Aorta (tissue), 5 donors: ENCODE results near the gene XYLT1. TPM values are rescaled to one million over a fixed set of nuclear protein-coding genes. Genes with fewer than 3 reads are reported as not detected.

Source experiments
- ATAC-seq: fragments of 200-7000 bp; cut with Tn5 transposase; one replicate; pipeline ENCODE4 v1.9.1; 2022; ENCODE audit warnings: moderate library complexity; ENCODE audit not compliant: low FRiP score
- DNase-seq, 2 donors: peaks; one replicate each; pipeline ENCODE4 v3.0.0-alpha.2; 2020
- H3K27ac ChIP-seq, 2 donors: one replicate each; pipeline ENCODE4 v1.5.1; 2013; ENCODE audit warnings: low read length in 2 of 2, mild to moderate bottlenecking in 2 of 2, moderate library complexity in 2 of 2, control low read depth in 1 of 2, inconsistent platforms in 1 of 2, low read depth in 1 of 2
- H3K27me3 ChIP-seq, 2 donors: one replicate each; pipeline ENCODE4 v1.6.1; 2013; ENCODE audit warnings: control low read depth in 1 of 2, low read length in 1 of 2, mild to moderate bottlenecking in 1 of 2, moderate library complexity in 1 of 2; ENCODE audit not compliant: insufficient read depth in 2 of 2, control insufficient read depth in 1 of 2
- H3K36me3 ChIP-seq, 2 donors: one replicate each; pipeline ENCODE4 v1.6.1; 2013; ENCODE audit warnings: control low read depth in 1 of 2, low read length in 1 of 2, mild to moderate bottlenecking in 1 of 2; ENCODE audit not compliant: insufficient read depth in 2 of 2, control insufficient read depth in 1 of 2
- H3K4me1 ChIP-seq, 2 donors: one replicate each; pipeline ENCODE4 v1.6.1; 2013; ENCODE audit warnings: low read length in 2 of 2, control low read depth in 1 of 2, mild to moderate bottlenecking in 1 of 2, moderate library complexity in 1 of 2; ENCODE audit not compliant: insufficient read depth in 2 of 2, control insufficient read depth in 1 of 2
- H3K4me3 ChIP-seq, 2 donors: one replicate each; pipeline ENCODE4 v1.5.1; 2013; ENCODE audit warnings: low read length in 2 of 2, control low read depth in 1 of 2, mild to moderate bottlenecking in 1 of 2
- H3K9me3 ChIP-seq: one replicate; pipeline ENCODE4 v1.6.1; 2013; ENCODE audit warnings: mild to moderate bottlenecking, low read length; ENCODE audit not compliant: control insufficient read depth
- WGBS, 2 donors: extraction: QIAGEN DNeasy Blood & Tissue Kit; methylation state at CpG; one replicate each; pipeline ENCODE4 v1.1.7; 2013; 5-methylcytosine and 5-hydroxymethylcytosine counted together
- intact Hi-C, 2 donors: fragments of 100-400 bp; cut with DNase I; formaldehyde crosslinking; loops; one replicate each; pipeline versions ENCODE4 v1.14.2 to v1.15.0; 2022
- polyA plus RNA-seq, 2 donors: library from polyadenylated mRNA; stranded (reverse); fragments of 200-250 nt; gene quantifications; one replicate each; pipeline ENCODE4 v1.2.3, GENCODE V29; 2013
- total RNA-seq, 2 donors: library from RNA; stranded (reverse); fragmentation: NEBNext Ultra II Directional; extraction: Animal tissue kit (Norgen Biotek cat#: 25700); gene quantifications; one replicate each; pipeline ENCODE4 v1.2.1, GENCODE V29; 2021
- donor health status: healthy with polysubstance abuse.
- donor health status: Bipolar disorder and iron deficiency.
- donor health status: DM: no; HTN: no; CAD: no.
- donor health status: DM: no; HTN: no; CAD: no.
- donor health status: DM: yes; HTN: yes; CAD: no.

Gene XYLT1
- total and polyA plus RNA-seq, 4 donors, result 1.3 to 15.9 (median 8.6) TPM

DNA sequence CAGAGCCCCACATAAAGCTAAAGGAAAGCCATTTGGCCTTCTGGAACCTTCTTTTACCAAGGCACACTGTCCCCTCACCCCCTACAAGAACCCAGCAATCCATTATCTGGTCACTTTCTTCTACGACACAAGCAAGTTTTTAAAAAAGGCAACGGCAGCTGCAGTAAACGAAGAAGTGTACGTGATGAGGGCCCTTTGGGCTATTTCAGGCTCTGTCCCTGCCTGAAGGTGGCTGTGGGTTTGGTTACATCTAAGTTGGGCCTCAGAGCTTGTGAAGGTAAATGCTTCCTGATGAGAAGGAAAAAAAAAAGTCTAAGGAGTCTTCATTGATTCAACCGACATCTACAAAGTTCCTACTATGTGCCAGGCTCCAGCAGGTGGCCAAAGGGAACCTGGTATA is 35.4 kb downstream of the XYLT1 start:
- no peaks in the 10 kb centered on the region for H3K27me3 ChIP-seq
- intact Hi-C loops, result no loop called here
- H3K27ac ChIP-seq, result no peak overlapping the region
- no peak for DNase-seq
- no peaks in the 10 kb centered on the region for H3K4me1 ChIP-seq
- H3K36me3 ChIP-seq, result no peaks in the 10 kb centered on the region
- H3K9me3 ChIP-seq, result no peaks in the 10 kb centered on the region
- no peak overlapping the region for H3K4me3 ChIP-seq
- WGBS, 2 donors, result 98% methylated on average over 5 of the region's 5 CpGs
- ATAC-seq, result no peak

DNA sequence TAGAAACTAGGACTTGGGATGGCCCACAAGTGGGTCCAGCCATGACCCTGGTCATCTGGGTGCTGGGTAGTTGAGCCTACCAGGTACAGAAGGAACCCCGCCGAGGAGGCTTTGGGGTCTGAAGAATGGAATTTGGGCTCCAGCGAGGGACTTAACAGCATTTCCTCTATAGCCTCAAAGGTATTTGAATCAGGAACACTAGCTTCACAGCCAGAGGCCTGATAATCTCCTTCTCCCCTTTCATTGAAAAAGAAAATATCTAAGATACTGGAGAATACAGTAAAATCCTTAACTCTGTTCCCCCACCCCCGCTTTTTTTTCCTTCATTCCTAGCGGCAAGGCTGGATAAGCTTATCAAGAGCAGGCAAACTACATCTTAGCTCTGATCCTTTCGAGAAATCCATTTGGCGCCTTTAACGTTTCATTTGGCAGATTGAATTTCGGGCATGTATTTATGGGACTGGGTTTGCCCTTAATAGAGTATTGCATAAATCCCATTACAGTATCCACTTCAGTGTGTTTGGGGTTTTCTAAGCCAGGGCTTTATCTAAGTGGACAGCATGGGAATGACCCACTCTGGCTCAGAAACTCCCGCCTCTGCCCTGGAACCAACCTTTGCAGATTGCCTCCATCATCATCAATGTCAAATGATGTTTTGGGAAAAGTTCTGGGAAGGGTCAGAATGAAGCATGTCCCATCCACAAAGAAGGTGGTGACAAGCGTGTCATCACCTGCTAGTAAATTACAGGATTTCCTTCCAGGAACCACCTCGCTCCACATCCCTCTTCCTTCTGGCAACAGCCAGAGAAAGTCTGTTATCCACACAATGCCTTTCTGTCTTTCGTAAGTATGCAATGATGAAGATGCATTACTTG is 36.9 kb downstream of the XYLT1 start:
- Histone ChIP-seq H3K4me3 (no peak overlapping the region), H3K27me3 (no peaks in the 10 kb centered on the region), H3K9me3 (no peaks in the 10 kb centered on the region), H3K27ac (no peak overlapping the region), H3K36me3 (no peaks in the 10 kb centered on the region), H3K4me1 (no peaks in the 10 kb centered on the region)
- ATAC-seq (peak; percentile 85), DNase-seq (no peak)
- intact Hi-C loops, result no loop called here
- WGBS, 2 donors, result 35 to 45% methylated on average over 13 of the region's 13 CpGs

DNA sequence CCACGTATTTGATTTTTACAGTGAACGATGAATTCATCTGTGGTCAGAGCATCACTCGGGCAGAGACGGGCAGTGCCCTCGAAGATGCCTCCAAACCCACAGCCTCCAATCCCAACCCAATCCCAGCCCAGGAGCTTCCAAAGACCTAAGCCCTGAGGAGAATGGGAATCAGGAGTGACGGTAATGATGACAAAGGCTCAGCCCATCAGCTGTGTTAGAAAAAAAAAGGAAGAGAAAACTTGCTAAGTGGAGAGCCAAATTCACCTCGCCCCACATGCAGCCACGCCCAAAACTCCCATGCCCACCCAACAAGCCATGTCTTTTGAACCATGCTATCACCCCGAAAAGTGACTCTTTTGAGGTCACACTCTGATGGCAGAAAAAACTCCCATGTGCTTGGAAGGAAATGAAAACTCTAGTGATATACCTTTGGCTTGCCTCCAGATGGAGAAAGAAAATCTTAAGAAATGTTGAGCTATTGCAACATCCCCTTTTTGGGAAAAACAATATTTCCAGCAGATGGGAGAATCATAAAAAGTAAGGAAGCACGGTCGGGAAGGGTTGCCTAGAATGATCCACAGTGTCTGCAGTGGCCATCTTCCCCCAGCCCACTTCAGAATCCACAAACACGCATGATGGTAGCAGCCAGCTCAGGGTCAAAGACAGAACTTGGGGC is 37.7 kb downstream of the XYLT1 start:
- Histone ChIP-seq H3K36me3 (no peaks in the 10 kb centered on the region), H3K9me3 (no peaks in the 10 kb centered on the region), H3K27ac (no peak overlapping the region), H3K4me1 (no peaks in the 10 kb centered on the region), H3K4me3 (no peak overlapping the region), H3K27me3 (no peaks in the 10 kb centered on the region)
- ATAC-seq, result peak; percentile 78
- WGBS, 2 donors, result 75 to 80% methylated on average over 12 of the region's 12 CpGs
- DNase-seq, result no peak
- intact Hi-C loops, result no loop called here

DNA sequence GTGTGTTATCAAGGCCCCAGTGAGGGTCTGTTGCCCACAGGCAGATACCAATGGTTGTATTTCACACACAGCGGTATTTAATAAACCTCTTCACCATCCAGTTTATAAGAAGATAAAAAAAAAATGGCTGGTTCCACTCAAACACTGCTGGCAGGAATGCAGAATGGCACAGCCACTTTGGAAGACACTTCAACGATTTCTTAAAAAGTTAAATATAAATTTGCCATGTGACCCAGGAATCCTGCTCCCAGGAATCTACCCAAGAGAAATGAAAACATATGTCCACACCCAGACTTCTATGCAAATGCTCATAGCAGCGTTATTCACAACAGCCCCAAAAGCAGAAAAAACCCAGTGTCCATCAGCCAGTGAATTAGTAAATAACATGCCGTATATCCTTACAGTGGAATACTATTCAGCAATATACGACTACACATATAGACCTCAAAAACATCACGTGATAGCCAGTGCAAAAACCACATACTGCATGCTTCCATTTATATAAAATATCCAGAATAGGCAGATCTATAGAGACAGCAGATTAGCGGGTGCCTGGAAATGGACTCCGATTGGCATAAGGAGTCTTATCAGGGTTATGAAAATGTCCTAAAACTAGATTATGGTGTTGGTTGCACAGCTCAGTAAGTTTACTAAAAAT is 38.7 kb downstream of the XYLT1 start:
- Histone ChIP-seq H3K9me3 (no peaks in the 10 kb centered on the region), H3K4me3 (no peak overlapping the region), H3K4me1 (no peaks in the 10 kb centered on the region), H3K27ac (no peak overlapping the region), H3K36me3 (no peaks in the 10 kb centered on the region), H3K27me3 (no peaks in the 10 kb centered on the region)
- no peak for ATAC-seq
- DNase-seq, result no peak
- intact Hi-C loops, result no loop called here
- WGBS, 2 donors, result 78% methylated on average over 8 of the region's 8 CpGs

DNA sequence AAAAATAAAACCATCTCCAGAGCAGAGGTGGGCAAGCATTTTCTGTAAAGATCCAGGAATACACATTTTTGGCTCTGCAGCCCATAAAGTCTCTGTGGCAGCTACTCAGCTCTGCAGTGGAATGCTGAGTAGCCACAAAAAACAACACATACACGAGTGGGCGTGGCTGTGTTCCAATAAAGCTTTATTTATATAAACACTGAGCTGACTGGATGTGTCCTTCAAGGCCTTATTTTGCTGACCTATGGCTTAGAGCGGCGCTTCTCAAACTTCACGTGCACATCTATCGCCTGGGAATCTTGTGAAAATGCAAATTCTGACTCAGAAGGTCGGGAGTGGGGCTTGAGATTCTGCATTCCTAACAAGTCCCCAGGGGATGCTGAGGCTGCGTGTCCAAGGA is 39.7 kb downstream of the XYLT1 start:
- intact Hi-C loops, result no loop called here
- ATAC-seq (no peak), DNase-seq (no peak)
- 81 to 82% methylated on average over 8 of the region's 8 CpGs for WGBS, 2 donors
- H3K36me3 ChIP-seq, result no peaks in the 10 kb centered on the region
- H3K27ac ChIP-seq, result no peak overlapping the region
- no peak overlapping the region for H3K4me3 ChIP-seq
- H3K4me1 ChIP-seq, result no peaks in the 10 kb centered on the region
- no peaks in the 10 kb centered on the region for H3K27me3 ChIP-seq
- no peaks in the 10 kb centered on the region for H3K9me3 ChIP-seq

DNA sequence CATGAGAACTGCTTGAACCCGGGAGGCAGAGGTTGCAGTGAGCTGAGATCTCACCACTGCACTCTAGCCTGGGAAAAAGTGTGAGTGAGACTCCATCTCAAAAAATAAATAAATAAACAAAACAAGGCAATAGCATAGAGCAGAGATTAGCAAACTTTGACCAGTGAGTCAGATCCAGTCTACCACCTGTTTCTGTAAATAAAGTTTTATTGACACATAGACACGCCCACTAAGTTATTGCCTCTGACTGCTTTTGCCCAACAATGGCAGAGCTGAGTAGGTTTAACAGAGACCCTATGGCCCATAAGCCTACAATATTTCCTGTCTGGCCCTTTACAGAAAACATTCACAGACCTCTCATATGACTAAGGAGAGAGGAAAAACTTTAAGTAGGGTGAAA is 44.3 kb downstream of the XYLT1 start:
- 96 to 97% methylated on average over 2 of the region's 2 CpGs for WGBS, 2 donors
- H3K9me3 ChIP-seq, result no peaks in the 10 kb centered on the region
- DNase-seq (no peak), ATAC-seq (no peak)
- H3K27me3 ChIP-seq, result no peaks in the 10 kb centered on the region
- intact Hi-C loops, result no loop called here
- H3K4me3 ChIP-seq, result no peak overlapping the region
- no peak overlapping the region for H3K27ac ChIP-seq
- no peaks in the 10 kb centered on the region for H3K4me1 ChIP-seq
- no peaks in the 10 kb centered on the region for H3K36me3 ChIP-seq

DNA sequence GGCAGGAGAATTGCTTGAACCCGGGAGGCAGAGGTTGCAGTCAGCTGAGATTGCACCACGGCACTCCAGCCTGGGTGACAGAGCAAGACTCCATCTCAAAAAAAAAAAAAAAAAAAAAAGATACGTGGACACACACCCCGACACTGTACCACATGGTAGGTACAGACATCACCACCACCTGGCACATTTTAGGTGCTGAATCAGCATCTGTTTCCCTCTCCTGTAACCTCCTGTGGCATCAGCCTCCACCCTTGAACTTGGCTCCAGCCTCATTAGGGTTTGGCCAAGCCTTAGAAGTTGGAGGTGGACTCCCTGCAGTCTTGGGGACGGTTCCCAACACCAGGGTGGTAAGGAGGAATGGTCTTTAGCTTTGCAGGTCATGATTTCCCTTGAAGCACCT is 46.0 kb downstream of the XYLT1 start:
- Histone ChIP-seq H3K27me3 (no peaks in the 10 kb centered on the region), H3K27ac (no peak overlapping the region), H3K4me1 (no peaks in the 10 kb centered on the region), H3K4me3 (no peak overlapping the region), H3K9me3 (peaks cover 2% of the 10 kb centered on the region), H3K36me3 (no peaks in the 10 kb centered on the region)
- no peak for DNase-seq
- ATAC-seq, result no peak
- intact Hi-C loops, result no loop called here
- WGBS, 2 donors, result 91 to 95% methylated on average over 5 of the region's 5 CpGs

DNA sequence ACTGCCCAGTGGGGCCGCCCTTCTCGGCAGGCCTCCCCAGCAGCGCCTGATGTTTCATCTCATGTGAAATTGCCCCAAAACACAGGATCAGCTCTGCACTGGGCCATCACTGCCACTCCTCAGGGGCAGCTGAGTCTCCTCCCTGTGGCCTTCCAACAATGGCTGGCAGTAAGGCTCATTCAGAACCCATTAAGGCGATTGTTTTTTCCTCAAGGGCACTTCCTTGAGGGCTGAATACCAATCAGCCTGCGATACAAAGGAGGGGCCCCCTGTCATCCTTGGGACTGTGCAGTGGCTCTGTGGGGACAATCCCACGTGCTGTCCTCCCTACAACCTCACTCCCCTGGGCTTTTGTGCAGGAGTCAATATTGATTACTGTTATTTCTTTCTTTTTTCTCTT is 47.5 kb downstream of the XYLT1 start:
- no peak for DNase-seq
- H3K4me1 ChIP-seq, result no peaks in the 10 kb centered on the region
- no peaks in the 10 kb centered on the region for H3K36me3 ChIP-seq
- no peak overlapping the region for H3K27ac ChIP-seq
- no peaks in the 10 kb centered on the region for H3K27me3 ChIP-seq
- ATAC-seq, result no peak
- no peak overlapping the region for H3K4me3 ChIP-seq
- intact Hi-C loops, result no loop called here
- 94% methylated on average over 6 of the region's 6 CpGs for WGBS, 2 donors
- H3K9me3 ChIP-seq, result peaks cover 2% of the 10 kb centered on the region
